HG03520 (cell line): Measurements from ENCODE around the gene COX6A1.
A peak's percentile ranks its signal among the peaks of the same experiment; 100 is the strongest.
"Not testable (repeated sequence)": the region's sequence is repeated elsewhere in the genome, so short reads cannot be mapped to it uniquely, and the experiment has no call there.

Source experiments
- ATAC-seq: cut with Tn5 transposase; IDR thresholded peaks from one replicate; pipeline ENCODE4 v1.9.1; 2021; ENCODE audit warnings: mild to moderate bottlenecking, moderate library complexity; ENCODE audit not compliant: unreplicated experiment

COX6A1 gene

DNA sequence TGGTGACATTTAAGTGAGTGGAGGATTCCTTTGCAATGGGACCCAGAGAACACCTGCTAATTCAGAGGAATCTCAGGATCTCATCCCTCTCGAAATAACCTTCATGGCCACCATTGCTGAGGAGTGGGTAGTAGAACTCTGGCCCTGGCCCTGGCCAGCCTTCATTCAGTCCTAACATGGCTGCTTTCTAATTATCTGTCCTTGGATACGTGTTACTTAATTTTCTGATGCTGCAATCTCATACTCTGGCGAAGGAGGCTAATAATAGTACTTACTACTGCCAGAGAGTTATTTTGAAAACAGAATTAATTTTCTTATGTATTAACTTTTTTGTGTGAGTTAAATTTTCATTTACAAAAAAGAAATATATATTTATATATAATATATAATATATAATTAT lies 12.1 kb upstream of the COX6A1 start:
- ATAC-seq, result no peak

DNA sequence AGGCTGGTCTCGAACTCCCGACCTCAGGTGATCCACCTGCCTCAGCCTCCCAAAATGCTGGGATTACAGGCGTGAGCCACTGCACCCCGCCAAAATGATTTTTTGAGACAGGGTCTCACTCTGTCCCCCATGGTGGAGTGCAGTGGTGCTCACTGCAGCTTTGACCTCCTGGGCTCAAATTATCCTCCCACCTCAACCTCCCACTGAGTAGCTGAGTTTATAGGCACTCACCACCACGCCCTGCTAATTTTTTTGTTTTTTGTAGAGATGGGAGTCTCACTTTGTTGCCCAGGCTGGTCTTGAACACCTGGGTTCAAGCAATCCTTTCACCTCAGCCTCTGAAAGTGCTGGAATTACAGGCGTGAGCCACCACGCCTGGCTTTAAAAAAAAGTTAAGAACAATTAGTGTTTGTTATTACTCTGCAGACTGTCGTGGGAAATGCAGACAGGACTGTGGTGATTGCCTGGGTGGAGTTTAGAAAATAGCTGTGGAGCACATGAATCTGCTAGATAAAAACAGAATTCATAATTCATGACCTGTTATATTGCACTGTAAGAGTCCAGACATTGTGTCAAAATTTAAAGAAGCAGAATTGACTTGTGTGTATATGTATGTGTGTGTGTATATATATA lies 9.2 kb upstream of the COX6A1 start:
- no peak for ATAC-seq

DNA sequence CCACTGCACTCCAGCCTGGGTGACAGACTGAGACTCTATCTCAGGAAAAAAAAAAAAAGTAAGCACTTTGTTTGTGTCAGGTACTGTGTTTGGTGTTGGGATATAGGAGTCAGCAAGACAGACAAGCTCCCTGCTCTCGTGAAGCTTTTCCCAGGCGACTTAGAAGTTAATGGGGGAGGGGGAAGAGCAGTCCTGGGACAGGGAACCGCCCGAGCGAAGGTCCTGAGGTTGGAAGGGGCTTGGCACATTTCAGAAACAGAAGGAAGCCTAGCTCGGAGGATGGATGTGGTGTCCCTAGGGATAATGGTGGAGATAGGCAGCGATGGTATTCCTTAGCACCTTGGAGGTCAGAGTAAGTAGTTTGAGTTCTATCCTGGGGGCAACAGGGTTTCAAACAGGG lies 8.5 kb upstream of the COX6A1 start:
- ATAC-seq, result no peak

DNA sequence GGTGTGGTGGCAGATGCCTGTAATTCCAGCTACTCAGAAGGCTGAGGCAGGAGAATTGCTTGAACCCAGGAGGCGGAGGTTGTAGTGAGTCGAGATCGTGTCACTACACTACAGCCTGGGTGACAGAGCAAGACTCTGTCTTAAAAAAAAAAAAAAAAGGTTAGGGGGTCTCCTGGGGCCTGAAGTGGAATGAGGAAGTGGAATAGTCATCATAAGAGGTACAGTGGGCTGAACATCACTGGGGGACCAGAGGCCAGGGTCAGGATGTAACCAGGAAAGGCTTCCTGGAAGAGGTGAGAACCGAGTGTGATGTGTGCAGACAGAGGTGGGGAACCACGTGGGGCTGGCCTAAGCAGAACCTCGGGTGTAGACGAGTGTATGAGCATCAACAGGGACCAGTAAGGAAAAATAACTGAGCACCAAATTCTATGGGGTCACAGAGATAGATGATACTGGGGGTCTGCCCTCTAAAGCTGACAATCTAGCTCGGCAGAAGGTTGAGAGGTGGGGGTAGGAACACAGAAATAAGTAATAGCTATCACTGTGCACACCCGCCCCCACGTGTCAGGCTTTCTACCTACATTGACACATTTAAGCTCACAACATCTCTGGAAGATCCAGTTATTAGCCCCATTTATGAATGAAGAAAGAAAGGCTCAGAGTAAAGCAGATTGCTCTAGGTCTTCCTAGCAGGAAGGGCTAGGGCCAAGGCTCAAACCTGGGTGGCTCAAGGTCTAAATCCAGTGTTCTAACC lies 5.0 kb upstream of the COX6A1 start:
- ATAC-seq, result no peak

DNA sequence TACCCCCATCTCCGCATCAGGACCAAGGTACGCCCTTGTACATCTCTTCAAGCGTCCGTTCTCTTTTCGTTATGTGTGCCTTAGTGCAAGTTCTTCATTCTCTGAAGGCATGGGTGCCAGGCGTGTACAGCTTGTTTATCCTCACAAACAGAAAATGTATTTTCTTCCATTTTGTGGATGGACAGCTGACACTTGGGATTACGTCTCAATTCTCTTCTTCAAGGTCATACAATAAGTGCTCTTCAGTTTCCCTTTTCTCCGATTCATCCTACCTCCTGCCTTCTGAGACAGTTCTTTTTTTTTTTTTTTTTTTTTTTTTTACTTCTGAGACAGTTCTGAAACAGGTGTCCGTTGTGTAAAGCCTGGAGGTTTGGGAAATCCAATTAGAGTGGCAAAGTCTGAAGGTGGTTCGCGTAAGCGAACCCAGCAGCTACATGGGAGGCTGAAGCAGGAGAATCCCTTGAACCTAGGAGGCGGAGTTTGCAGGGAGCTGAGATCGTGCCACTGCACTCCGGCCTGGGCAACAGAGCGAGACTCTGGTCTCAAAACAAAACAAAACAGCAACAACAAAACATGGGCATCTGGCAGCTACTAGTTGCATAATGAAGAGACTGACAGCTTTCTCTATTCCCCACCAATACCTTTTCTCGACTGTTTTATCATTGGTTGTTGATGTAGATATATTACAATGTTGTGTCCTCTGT lies 734 bp downstream of the COX6A1 start:
- peak; percentile 2 for ATAC-seq

DNA sequence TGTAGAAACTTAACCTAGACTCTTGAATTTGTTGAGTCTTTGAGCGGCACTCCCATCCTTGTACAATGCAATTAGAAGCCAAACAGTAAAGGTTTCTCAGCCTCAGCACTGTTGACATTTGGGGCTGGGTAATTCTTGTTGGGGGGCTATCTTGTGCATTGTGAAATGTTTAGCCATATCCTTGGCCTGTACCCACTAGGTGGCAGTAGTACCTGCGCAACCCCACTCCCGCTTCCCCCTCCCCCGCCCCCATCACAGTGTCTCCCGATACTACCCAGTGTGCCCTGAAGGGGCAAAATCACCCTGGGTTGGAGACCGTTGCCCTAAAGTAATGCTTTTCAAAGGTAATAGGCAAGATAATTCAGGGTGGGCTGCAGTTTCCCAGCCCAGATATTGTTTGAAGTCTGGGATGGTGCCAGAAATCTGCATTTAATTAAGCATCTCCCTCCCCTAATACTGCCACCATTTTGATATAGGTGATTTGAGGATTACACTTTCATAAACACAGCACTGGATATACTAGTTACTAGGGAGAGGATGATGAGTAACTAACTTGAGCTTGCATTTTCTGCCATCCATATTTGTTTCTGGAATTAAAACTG lies 1.8 kb downstream of the COX6A1 start:
- no peak for ATAC-seq

DNA sequence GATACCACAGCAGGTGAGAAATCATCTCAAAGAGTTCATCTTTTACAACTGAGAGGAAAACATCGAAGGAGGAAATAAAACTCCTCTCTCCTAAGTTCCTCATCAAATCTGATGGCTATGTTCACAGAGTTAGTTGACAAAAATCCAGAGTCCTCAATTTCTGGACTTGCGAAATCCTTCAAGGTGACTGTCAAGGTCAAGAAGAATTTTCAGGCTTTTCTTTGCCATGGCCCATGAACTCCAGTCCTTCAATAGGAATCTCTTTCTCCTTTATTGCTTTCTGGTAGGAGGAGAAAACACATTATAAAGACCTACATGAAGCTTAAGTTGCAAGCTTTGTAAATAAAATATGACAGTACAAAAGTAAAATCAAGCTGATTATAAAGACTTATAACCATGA lies 6.8 kb downstream of the COX6A1 start:
- ATAC-seq, result no peak

DNA sequence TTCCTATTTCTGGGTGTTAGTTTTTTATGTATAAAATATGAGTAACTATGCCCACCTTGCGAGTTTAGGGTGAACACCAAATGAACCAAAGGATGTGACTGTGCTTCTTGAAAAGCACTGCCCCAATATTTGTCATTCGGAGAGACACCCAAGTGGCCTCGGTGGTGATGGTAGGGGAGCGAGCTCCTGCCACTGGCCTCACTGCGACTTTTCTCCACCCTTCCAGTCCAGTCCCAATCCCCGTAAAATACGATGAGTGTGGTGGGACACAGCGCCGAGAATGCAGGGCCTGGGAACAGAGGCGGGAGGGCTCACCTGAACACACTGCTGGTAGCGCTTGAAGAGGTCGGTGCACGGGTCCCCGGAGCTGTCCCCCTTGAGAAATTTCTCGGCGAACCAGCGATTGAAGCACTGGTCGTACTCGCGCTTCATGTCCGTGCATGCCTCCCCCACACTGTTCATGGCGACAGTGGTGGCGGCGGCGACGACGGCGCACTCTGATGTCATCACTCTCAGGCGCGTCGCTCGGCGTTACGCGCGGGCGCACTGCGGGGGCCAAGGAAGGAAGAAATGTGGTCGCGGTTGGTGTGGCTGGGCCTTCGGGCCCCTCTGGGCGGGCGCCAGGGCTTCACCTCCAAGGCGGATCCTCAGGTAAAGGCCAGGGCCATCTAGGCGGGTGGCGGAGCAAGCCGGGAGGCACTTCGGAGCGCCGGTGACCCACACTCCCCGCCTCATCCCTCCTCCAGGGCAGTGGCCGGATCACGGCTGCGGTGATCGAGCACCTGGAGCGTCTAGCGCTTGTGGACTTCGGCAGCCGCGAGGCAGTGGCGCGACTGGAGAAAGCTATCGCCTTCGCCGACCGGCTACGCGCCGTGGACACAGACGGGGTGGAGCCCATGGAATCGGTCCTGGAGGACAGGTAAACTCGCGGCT lies 8.3 kb downstream of the COX6A1 start, which contains the start of the genes GATC and TRIAP1:
Gene GATC (plus strand): TSS at position 534 of the 933 bp plus-strand sequence. CDS start 37 bp downstream, at position 571.
Gene TRIAP1 (minus strand): TSS at position 474 of the 933 bp plus-strand sequence. CDS start 12 bp downstream, at position 462.
- ATAC-seq, result peak; percentile 77

DNA sequence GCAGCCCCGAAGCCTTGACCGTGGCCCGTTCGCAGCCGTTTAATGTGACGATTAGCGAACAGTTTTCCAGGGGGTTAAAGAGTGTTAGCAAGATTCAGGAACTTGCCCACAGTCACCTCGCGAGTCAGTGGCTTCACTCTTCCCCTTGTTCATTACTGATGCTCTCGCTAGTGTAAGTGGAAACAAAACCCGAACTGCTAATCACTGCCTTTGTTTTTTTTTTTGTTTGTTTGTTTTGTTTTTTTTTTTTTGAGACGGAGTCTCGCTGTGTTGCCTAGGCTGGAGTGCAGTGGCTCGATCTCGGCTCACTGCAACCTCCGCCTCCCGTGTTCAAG lies 8.9 kb downstream of the COX6A1 start:
- not testable (repeated sequence) for ATAC-seq

DNA sequence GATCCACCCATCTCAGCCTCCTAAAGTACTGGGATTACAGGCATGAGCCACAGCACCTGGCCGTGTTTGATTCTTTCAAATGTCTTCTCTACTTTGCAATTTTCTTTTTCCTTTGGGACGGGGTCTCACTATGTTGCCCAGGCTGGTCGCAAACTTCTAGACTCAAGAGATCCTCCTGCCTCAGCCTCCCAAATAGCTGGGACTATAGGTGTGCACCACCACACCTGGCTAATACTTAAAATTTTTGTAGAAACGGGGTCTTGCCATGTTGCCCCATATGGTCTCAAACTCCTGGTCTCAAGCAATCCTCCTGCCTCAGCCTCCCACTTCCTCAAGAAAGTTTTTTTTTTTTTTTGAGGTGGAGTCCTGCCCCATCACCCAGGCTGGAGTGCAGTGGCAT lies 10.1 kb downstream of the COX6A1 start:
- ATAC-seq, result no peak

DNA sequence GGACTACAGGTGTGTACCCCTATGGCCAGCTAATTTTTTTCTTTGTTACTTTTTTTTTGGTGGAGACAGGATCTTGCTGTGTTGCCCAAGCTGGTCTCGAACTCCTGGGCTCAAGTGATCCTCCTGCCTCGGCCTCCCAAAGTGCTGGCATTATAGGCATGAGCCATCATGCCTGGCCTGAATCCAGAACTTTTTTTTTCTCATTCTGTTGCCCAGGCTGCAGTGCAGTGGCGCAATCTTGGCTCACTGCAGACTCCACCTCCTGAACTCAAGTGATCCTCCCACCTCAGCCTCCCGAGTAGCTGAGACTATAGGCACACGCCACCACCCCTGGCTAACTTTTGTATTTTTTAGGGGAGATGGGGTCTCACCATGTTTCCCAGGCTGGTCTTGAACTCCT lies 14.6 kb downstream of the COX6A1 start:
- ATAC-seq, result not testable (repeated sequence)

DNA sequence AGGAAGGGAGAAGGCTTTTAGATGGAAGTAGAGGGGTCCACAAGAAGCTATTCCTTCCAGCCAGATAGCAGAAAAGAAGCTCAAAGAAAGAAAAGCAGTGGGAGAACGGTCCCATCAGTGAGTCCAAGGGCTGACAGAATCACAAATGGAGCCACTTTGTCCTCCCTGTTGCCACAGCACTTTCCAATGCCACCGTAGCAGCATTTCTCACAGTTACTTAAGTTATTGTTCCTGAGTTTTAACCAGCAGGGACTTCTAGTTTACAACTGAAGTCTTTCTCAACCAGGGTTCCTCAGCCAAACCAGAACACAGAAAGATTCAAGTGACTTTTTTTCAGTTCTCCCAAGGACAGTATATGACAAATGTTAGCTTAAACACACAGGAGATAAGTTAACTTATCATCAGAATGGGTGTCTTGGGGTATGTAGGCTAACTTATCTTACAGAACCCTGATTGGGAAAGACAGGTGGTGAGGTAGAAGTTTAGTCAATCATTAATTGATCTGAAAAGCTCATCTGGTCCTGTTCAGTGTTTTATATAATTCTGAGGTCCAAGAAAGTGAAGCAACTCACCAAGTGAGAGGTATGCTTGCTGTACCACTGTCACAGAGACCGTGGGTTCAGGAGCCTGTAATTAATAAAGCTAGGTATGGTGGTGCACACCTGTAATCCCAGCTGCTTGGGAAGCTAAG lies 15.3 kb downstream of the COX6A1 start:
- no peak for ATAC-seq

DNA sequence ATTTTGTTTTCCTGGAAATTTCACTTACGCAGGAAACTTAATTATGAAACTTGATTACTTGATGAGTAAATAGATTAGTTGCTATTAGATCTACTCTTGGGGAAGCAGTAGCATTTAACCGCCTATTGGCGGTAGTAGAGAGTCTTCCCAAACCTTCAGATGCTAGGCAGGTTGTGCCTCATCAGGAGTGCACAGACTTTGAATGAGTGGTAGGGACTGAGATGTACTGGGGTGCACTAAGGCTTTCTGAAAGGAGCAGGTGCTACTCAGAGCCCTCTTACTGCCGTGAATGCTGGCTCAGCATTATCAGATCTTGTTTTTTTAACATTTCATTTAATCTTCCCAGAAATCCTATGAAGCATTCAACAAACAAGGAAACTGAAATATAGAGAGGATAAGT lies 16.1 kb downstream of the COX6A1 start:
- no peak for ATAC-seq

DNA sequence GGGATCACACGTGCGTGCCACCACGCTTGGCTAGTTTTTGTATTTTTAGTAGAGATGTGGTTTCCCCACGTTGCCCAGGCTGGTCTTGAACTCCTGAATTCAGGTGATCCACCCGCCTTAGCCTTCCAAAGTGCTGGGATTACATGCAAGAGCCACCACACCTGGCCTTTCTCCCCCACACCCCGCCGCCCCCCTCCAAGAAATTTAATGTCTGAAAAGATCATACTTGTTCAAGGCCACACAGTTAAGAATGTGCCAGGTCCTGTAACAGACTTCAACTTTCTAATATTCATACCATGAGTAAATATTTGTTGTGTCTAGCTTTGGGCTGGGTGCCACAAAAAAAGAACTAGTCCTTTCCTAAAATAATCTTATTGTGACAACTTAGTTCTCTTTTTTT lies 17.4 kb downstream of the COX6A1 start:
- ATAC-seq, result no peak

DNA sequence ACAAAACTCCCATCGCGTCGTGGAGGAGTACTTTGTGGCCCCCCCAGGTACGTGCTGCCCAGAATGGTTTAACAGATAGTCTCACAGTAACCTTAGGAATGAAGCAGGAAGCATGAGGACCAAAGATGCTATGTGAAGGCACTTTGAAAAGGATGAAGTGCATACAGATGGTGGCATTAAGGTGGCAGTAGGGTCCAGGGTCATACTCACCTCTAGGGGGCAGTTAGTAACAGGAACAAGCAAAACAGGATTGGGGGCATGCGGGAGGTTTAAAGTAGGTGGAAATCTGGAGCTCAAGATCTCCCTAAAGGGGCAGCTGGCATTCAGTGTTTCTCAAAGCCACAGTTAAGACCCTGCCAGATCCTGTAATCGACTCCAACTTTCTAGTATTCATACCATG lies 19.2 kb downstream of the COX6A1 start:
- ATAC-seq, result no peak

DNA sequence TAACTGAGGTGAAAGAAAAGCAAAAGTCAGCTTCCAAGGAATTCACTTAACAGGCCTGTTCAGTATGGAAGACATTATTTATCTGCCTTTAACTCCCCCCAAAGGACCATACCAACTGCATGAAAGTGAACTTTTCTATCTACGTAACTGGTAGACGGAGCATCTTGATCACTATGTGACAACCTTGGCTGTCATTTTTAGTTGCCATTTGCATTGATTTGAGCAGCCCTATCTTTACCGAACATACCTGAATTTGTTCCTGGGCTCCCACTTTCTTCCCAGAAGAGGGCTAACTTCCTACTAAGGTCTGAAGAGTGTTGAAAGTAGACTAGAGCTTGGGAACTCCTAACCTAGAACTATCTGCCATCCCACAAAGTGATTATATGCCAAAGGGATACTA lies 22.2 kb downstream of the COX6A1 start:
- no peak for ATAC-seq

DNA sequence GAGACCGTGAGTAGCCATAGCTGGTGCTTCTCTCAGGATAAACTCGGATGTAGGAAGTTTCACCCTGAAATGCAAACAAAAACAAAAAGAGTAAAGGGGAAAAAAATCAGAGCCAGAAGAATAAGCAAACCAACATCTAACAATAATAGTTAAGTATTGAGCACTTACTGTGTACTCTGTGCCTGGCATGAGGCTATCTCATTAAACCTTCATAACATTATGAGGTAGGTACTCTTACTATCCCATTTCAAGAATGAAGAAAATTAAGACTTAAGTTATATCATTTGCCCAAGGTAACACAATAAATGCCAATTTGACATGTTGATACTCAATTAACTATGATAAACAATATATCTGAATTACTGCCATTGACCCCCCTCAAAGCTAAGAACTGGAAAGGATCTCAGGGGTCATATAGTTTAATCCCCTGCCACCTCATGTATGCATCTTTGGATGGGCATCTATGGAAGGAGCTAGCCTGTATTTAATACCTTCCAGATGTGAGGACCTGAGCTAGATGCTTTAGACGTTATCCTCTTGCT lies 24.3 kb downstream of the COX6A1 start:
- ATAC-seq, result no peak

DNA sequence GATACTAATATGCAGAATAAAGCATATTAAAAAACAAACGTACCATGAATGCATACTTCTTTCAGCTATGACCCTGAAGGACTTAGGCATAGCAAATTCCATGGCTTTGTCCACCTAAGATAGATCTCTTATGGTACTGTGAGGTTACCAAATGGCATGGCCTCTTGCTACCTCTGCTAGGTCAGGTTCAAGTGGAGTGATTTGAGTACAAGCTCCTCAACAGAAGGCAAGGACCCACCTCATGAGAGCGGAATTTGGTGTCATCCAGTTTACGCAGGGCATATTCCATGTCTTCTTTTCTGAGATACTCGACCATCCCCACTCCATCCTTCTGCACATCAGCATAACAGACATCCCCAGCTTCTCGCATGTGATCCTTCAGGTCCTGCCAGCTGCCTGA lies 25.8 kb downstream of the COX6A1 start:
- no peak for ATAC-seq

DNA sequence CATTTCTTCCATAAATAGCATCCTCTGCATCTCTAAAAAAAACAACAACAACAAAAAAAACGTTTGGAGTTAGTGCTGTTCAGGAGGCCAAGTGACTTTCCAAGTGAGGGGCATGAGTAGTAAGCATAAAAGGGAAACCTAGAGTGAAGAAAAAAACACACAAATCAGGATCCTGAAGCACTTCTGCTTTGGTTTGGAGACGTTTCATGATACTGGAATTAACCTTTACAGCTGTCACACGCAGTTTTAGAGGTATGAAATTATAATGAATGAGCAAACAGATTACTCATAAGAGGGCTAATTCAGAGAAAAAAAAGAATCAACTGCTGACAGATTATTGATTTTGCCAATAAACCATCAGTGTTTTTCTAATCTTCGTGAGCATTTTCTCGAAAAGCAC lies 27.8 kb downstream of the COX6A1 start:
- no peak for ATAC-seq
